ENCODE measurements around the gene HSPA13.

DNA sequence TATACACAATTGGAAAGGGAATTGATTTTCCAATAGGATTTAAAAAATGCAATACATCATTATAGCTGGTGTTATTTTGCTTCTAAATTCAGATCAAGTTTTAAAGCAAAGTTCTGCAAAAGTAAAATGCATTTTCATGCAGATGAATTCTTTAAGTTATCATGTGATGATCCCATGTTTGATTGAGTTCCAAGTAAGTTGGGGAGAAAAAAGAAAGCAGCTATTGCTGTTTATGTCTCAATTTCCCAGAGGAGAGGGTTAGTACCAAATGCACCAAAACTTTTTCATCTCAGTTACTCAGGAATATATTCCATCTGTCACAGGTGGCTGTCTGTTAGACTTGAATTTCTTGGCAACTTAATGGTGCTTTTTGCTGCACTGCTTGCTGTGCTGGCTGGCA lies 29.7 kb downstream of the HSPA13 start:
- TF ChIP-seq, protein P1, sequence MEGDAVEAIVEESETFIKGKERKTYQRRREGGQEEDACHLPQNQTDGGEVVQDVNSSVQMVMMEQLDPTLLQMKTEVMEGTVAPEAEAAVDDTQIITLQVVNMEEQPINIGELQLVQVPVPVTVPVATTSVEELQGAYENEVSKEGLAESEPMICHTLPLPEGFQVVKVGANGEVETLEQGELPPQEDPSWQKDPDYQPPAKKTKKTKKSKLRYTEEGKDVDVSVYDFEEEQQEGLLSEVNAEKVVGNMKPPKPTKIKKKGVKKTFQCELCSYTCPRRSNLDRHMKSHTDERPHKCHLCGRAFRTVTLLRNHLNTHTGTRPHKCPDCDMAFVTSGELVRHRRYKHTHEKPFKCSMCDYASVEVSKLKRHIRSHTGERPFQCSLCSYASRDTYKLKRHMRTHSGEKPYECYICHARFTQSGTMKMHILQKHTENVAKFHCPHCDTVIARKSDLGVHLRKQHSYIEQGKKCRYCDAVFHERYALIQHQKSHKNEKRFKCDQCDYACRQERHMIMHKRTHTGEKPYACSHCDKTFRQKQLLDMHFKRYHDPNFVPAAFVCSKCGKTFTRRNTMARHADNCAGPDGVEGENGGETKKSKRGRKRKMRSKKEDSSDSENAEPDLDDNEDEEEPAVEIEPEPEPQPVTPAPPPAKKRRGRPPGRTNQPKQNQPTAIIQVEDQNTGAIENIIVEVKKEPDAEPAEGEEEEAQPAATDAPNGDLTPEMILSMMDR (conservative IDR thresholded peaks at IDR 0.05; ENCODE audit: low read length), result no peak
- TF ChIP-seq EZH2phosphoT487 (IDR thresholded peaks at IDR 0.05; ENCODE audit: borderline replicate concordance, low read depth, low read length), result no peak
